ENCODE measurements around the gene NME7.
"Not testable (repeated sequence)": the region's sequence is repeated elsewhere in the genome, so short reads cannot be mapped to it uniquely, and the experiment has no call there.

NME7 gene

GRCh38 chr1:169295846-169296245, 71.8 kb downstream of the NME7 start:
- Histone ChIP-seq H3K4me2 (ENCODE audit: low read length) (no peak overlapping the region), H3K4me3 (ENCODE audit: low read length) (no peak overlapping the region), H3K9ac (ENCODE audit: low read depth, low read length) (no peak overlapping the region), H3K27me3 (ENCODE audit: control insufficient read depth, insufficient read depth, low read length) (no peaks in the 10 kb centered on the region), H3K36me3 (ENCODE audit: insufficient read depth, low read length) (no peaks in the 10 kb centered on the region), H3K4me1 (ENCODE audit: control insufficient read depth, insufficient read depth, low read length) (no peaks in the 10 kb centered on the region), H3K9me3 (replicated peaks; ENCODE audit: low read length) (no peaks in the 10 kb centered on the region)

- Histone ChIP-seq H3K4me3 (ENCODE audit: low read length) (no peak overlapping the region), H3K36me3 (ENCODE audit: insufficient read depth, low read length) (no peaks in the 10 kb centered on the region), H3K4me2 (ENCODE audit: low read length) (no peak overlapping the region), H3K27me3 (ENCODE audit: control insufficient read depth, insufficient read depth, low read length) (no peaks in the 10 kb centered on the region), H3K9me3 (replicated peaks; ENCODE audit: low read length) (no peaks in the 10 kb centered on the region), H3K4me1 (ENCODE audit: control insufficient read depth, insufficient read depth, low read length) (no peaks in the 10 kb centered on the region), H3K9ac (ENCODE audit: low read depth, low read length) (no peak overlapping the region)
Measured at GRCh38 chr1:169295425-169295824, 72.2 kb downstream of the NME7 start.

GRCh38 chr1:169289016-169289415, 78.6 kb downstream of the NME7 start:
- Histone ChIP-seq H3K36me3 (ENCODE audit: insufficient read depth, low read length) (no peaks in the 10 kb centered on the region), H3K27me3 (ENCODE audit: control insufficient read depth, insufficient read depth, low read length) (no peaks in the 10 kb centered on the region), H3K4me1 (ENCODE audit: control insufficient read depth, insufficient read depth, low read length) (peaks cover 13% of the 10 kb centered on the region), H3K9me3 (replicated peaks; ENCODE audit: low read length) (no peaks in the 10 kb centered on the region), H3K4me3 (ENCODE audit: low read length) (no peak overlapping the region), H3K4me2 (ENCODE audit: low read length) (no peak overlapping the region), H3K9ac (ENCODE audit: low read depth, low read length) (no peak overlapping the region)

GRCh38 chr1:169288011-169288414, 79.6 kb downstream of the NME7 start:
- no peaks in the 10 kb centered on the region for H3K36me3 ChIP-seq (ENCODE audit: insufficient read depth, low read length)
- no peaks in the 10 kb centered on the region for H3K27me3 ChIP-seq (ENCODE audit: control insufficient read depth, insufficient read depth, low read length)
- no peak overlapping the region for H3K9ac ChIP-seq (ENCODE audit: low read depth, low read length)
- H3K4me2 ChIP-seq (ENCODE audit: low read length) = peak overlapping the region; percentile 23
- H3K4me1 ChIP-seq (ENCODE audit: control insufficient read depth, insufficient read depth, low read length) = peaks cover 13% of the 10 kb centered on the region
- no peaks in the 10 kb centered on the region for H3K9me3 ChIP-seq (replicated peaks; ENCODE audit: low read length)
- no peak overlapping the region for H3K4me3 ChIP-seq (ENCODE audit: low read length)

GRCh38 chr1:169287280-169287679, 80.3 kb downstream of the NME7 start:
- no peak overlapping the region for H3K4me2 ChIP-seq (ENCODE audit: low read length)
- H3K9ac ChIP-seq (ENCODE audit: low read depth, low read length) = no peak overlapping the region
- H3K4me1 ChIP-seq (ENCODE audit: control insufficient read depth, insufficient read depth, low read length) = peaks cover 13% of the 10 kb centered on the region
- H3K4me3 ChIP-seq (ENCODE audit: low read length) = no peak overlapping the region
- H3K36me3 ChIP-seq (ENCODE audit: insufficient read depth, low read length) = no peaks in the 10 kb centered on the region
- no peaks in the 10 kb centered on the region for H3K27me3 ChIP-seq (ENCODE audit: control insufficient read depth, insufficient read depth, low read length)
- H3K9me3 ChIP-seq (replicated peaks; ENCODE audit: low read length) = no peaks in the 10 kb centered on the region

- not testable (repeated sequence) for H3K27me3 ChIP-seq (ENCODE audit: control insufficient read depth, insufficient read depth, low read length); H3K4me1 ChIP-seq (ENCODE audit: control insufficient read depth, insufficient read depth, low read length); H3K4me3 ChIP-seq (ENCODE audit: low read length); H3K4me2 ChIP-seq (ENCODE audit: low read length); H3K36me3 ChIP-seq (ENCODE audit: insufficient read depth, low read length); H3K9ac ChIP-seq (ENCODE audit: low read depth, low read length); H3K9me3 ChIP-seq (replicated peaks; ENCODE audit: low read length)
Measured at GRCh38 chr1:169281562-169281961, 86.0 kb downstream of the NME7 start.

- Histone ChIP-seq H3K4me3 (ENCODE audit: low read length) (no peak overlapping the region), H3K9ac (ENCODE audit: low read depth, low read length) (no peak overlapping the region), H3K36me3 (ENCODE audit: insufficient read depth, low read length) (no peaks in the 10 kb centered on the region), H3K4me1 (ENCODE audit: control insufficient read depth, insufficient read depth, low read length) (no peaks in the 10 kb centered on the region), H3K27me3 (ENCODE audit: control insufficient read depth, insufficient read depth, low read length) (no peaks in the 10 kb centered on the region), H3K4me2 (ENCODE audit: low read length) (no peak overlapping the region), H3K9me3 (replicated peaks; ENCODE audit: low read length) (no peaks in the 10 kb centered on the region)
Measured at GRCh38 chr1:169271098-169271497, 96.5 kb downstream of the NME7 start.

- no peak overlapping the region for H3K9ac ChIP-seq (ENCODE audit: low read depth, low read length)
- H3K4me3 ChIP-seq (ENCODE audit: low read length) = no peak overlapping the region
- H3K4me2 ChIP-seq (ENCODE audit: low read length) = no peak overlapping the region
- H3K4me1 ChIP-seq (ENCODE audit: control insufficient read depth, insufficient read depth, low read length) = no peaks in the 10 kb centered on the region
- no peaks in the 10 kb centered on the region for H3K36me3 ChIP-seq (ENCODE audit: insufficient read depth, low read length)
- no peaks in the 10 kb centered on the region for H3K9me3 ChIP-seq (replicated peaks; ENCODE audit: low read length)
- H3K27me3 ChIP-seq (ENCODE audit: control insufficient read depth, insufficient read depth, low read length) = no peaks in the 10 kb centered on the region
Measured at GRCh38 chr1:169266133-169266532, 101.5 kb downstream of the NME7 start.

GRCh38 chr1:169263059-169263458, 104.5 kb downstream of the NME7 start:
- H3K4me3 ChIP-seq (ENCODE audit: low read length) = no peak overlapping the region
- no peaks in the 10 kb centered on the region for H3K4me1 ChIP-seq (ENCODE audit: control insufficient read depth, insufficient read depth, low read length)
- no peaks in the 10 kb centered on the region for H3K36me3 ChIP-seq (ENCODE audit: insufficient read depth, low read length)
- no peak overlapping the region for H3K9ac ChIP-seq (ENCODE audit: low read depth, low read length)
- H3K27me3 ChIP-seq (ENCODE audit: control insufficient read depth, insufficient read depth, low read length) = no peaks in the 10 kb centered on the region
- H3K9me3 ChIP-seq (replicated peaks; ENCODE audit: low read length) = no peaks in the 10 kb centered on the region
- H3K4me2 ChIP-seq (ENCODE audit: low read length) = no peak overlapping the region

GRCh38 chr1:169261884-169262283, 105.7 kb downstream of the NME7 start:
- H3K4me2 ChIP-seq (ENCODE audit: low read length) = no peak overlapping the region

GRCh38 chr1:169260478-169261151, 107.0 kb downstream of the NME7 start:
- no peaks in the 10 kb centered on the region for H3K9me3 ChIP-seq (replicated peaks; ENCODE audit: low read length)
- H3K36me3 ChIP-seq (ENCODE audit: insufficient read depth, low read length) = no peaks in the 10 kb centered on the region
- no peaks in the 10 kb centered on the region for H3K4me1 ChIP-seq (ENCODE audit: control insufficient read depth, insufficient read depth, low read length)
- H3K4me2 ChIP-seq (ENCODE audit: low read length) = no peak overlapping the region
- H3K4me3 ChIP-seq (ENCODE audit: low read length) = no peak overlapping the region
- H3K9ac ChIP-seq (ENCODE audit: low read depth, low read length) = no peak overlapping the region
- no peaks in the 10 kb centered on the region for H3K27me3 ChIP-seq (ENCODE audit: control insufficient read depth, insufficient read depth, low read length)

More at GRCh38 chr1:169261884-169262283, 105.7 kb downstream of the NME7 start:
- no peaks in the 10 kb centered on the region for H3K4me1 ChIP-seq (ENCODE audit: control insufficient read depth, insufficient read depth, low read length)
- H3K36me3 ChIP-seq (ENCODE audit: insufficient read depth, low read length) = no peaks in the 10 kb centered on the region
- no peak overlapping the region for H3K9ac ChIP-seq (ENCODE audit: low read depth, low read length)
- H3K9me3 ChIP-seq (replicated peaks; ENCODE audit: low read length) = no peaks in the 10 kb centered on the region
- no peaks in the 10 kb centered on the region for H3K27me3 ChIP-seq (ENCODE audit: control insufficient read depth, insufficient read depth, low read length)
- H3K4me3 ChIP-seq (ENCODE audit: low read length) = no peak overlapping the region

GRCh38 chr1:169259816-169260215, 107.8 kb downstream of the NME7 start:
- H3K36me3 ChIP-seq (ENCODE audit: insufficient read depth, low read length) = no peaks in the 10 kb centered on the region
- no peak overlapping the region for H3K4me2 ChIP-seq (ENCODE audit: low read length)
- H3K27me3 ChIP-seq (ENCODE audit: control insufficient read depth, insufficient read depth, low read length) = no peaks in the 10 kb centered on the region
- H3K4me1 ChIP-seq (ENCODE audit: control insufficient read depth, insufficient read depth, low read length) = no peaks in the 10 kb centered on the region
- no peak overlapping the region for H3K4me3 ChIP-seq (ENCODE audit: low read length)
- no peaks in the 10 kb centered on the region for H3K9me3 ChIP-seq (replicated peaks; ENCODE audit: low read length)
- no peak overlapping the region for H3K9ac ChIP-seq (ENCODE audit: low read depth, low read length)

All from skeletal muscle satellite cell (primary cell).